Right renal pelvis (tissue), 4 donors: Measurements from ENCODE around the gene BGN. TPM values are rescaled to one million over a fixed set of nuclear protein-coding genes. Genes with fewer than 3 reads are reported as not detected.

Experiments
- DNase-seq, 4 donors: peaks; one replicate each; pipeline ENCODE4 v3.0.0-alpha.2; 2013; ENCODE audit warnings: low read depth in 4 of 4, low spot score in 3 of 4, missing footprints in 1 of 4
- polyA plus RNA-seq, 4 donors: library from polyadenylated mRNA; unstranded; fragments of 120-200 nt; gene quantifications; one replicate each; pipeline ENCODE4 v1.2.1, GENCODE V29; 2013; ENCODE audit not compliant: insufficient read length in 4 of 4

The BGN gene
- polyA plus RNA-seq, 4 donors = 169 to 230 (median 196) TPM

DNA sequence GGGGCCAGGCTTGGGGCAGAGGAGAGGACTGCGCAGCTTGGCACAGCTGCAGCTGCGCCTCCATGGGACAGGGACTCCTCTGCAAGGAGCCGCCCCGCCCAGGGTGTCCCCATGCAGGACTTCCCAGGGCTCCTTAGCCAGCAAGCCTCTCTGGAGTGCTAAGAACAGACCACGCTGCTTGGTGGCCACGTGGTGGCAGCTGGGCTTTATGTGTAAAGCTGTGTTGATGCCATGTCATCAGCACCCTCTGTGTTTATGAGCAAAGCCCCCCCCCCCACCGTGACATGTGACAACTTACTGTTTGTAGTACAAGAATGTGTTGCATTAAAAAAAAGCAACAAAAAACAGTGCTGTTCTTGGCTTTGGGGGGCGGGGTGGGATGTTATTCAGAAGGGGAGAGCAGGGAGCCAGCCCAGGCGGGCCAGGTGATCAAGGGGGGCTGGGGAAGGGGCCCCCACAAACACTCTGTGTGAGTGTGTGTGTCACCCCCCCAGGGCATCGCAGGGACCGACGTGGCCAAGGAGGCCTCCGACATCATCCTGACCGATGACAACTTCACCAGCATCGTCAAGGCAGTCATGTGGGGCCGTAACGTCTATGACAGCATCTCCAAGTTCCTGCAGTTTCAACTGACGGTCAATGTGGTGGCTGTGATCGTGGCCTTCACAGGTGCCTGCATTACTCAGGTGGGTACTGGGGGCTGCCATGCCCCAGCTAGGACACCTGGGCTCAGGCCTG, 63.0 kb downstream of the BGN start:
- no peak for DNase-seq

Other genes starting within 250 kb of the BGN start
- under 1 TPM; 0.06 to 0.22 (median 0.18) TPM for gene PNMA6F, start 173.2 kb upstream of the BGN start, polyA plus RNA-seq
- gene ZNF275, start 160.8 kb upstream of the BGN start, polyA plus RNA-seq = 10 to 100 TPM; 18.7 to 22.2 (median 20.6) TPM
- not detected for gene PNMA6E, start 93.6 kb upstream of the BGN start, polyA plus RNA-seq
- 1 to 10 TPM in 1 of 4 donors, under 1 TPM in 3; 0.80 to 1.3 (median 0.87) TPM for gene ZFP92, start 83.5 kb upstream of the BGN start, polyA plus RNA-seq
- under 1 TPM; 0.37 to 0.66 (median 0.48) TPM for gene TREX2, start 48.9 kb upstream of the BGN start, polyA plus RNA-seq
- 10 to 100 TPM; 24.3 to 34.0 (median 27.2) TPM for gene HAUS7, start 24.4 kb upstream of the BGN start, polyA plus RNA-seq
- gene ATP2B3, start 22.7 kb downstream of the BGN start, polyA plus RNA-seq = under 1 TPM; 0.23 to 0.36 (median 0.31) TPM
- 10 to 100 TPM; 17.6 to 20.7 (median 19.3) TPM for gene CCNQ, start 104.2 kb downstream of the BGN start, polyA plus RNA-seq
- 10 to 100 TPM; 46.7 to 74.3 (median 49.1) TPM for gene DUSP9, start 152.2 kb downstream of the BGN start, polyA plus RNA-seq
- 10 to 100 TPM in 1 of 4 donors, 1 to 10 TPM in 3; 6.2 to 11.4 (median 7.5) TPM for gene PNCK, start 178.8 kb downstream of the BGN start, polyA plus RNA-seq
- 10 to 100 TPM; 46.6 to 74.1 (median 52.6) TPM for gene SLC6A8, start 192.9 kb downstream of the BGN start, polyA plus RNA-seq
- gene BCAP31, start 229.4 kb downstream of the BGN start, polyA plus RNA-seq = 100 to 1,000 TPM; 192 to 206 (median 199) TPM
- 1 to 10 TPM; 6.3 to 8.9 (median 7.1) TPM for gene ABCD1, start 229.9 kb downstream of the BGN start, polyA plus RNA-seq